GM18868 (cell line): Measurements from ENCODE around the gene PCIF1.
A peak's percentile ranks its signal among the peaks of the same experiment; 100 is the strongest.

ENCODE experiments used
- ATAC-seq: cut with Tn5 transposase; IDR thresholded peaks from one replicate; pipeline ENCODE4 v1.9.1; 2021; ENCODE audit warnings: mild to moderate bottlenecking, moderate library complexity; ENCODE audit not compliant: unreplicated experiment

The PCIF1 gene

GRCh38 chr20:45904583-45905504, 29.6 kb upstream of the PCIF1 start:
- ATAC-seq, result no peak

GRCh38 chr20:45905505-45906079, 28.9 kb upstream of the PCIF1 start:
- ATAC-seq, result no peak

GRCh38 chr20:45907219-45907948, 27.1 kb upstream of the PCIF1 start:
- ATAC-seq, result no peak

GRCh38 chr20:45908084-45908483, 26.4 kb upstream of the PCIF1 start:
- ATAC-seq, result no peak

- no peak for ATAC-seq
These were observed 25.1 kb upstream of the PCIF1 start for GRCh38 chr20:45909336-45909808.

- ATAC-seq, result no peak
These were observed 24.4 kb upstream of the PCIF1 start for GRCh38 chr20:45909817-45910669.

- ATAC-seq, result peak; percentile 87
These were observed 23.6 kb upstream of the PCIF1 start for GRCh38 chr20:45910670-45911485.

GRCh38 chr20:45911486-45912343, 22.8 kb upstream of the PCIF1 start, which contains the start of gene PLTP:
Gene PLTP (minus strand): TSS chr20:45912155. CDS start chr20:45911452, 703 bp downstream.
- ATAC-seq, result no peak

GRCh38 chr20:45912344-45912682, 22.2 kb upstream of the PCIF1 start:
- no peak for ATAC-seq

GRCh38 chr20:45913116-45913515, 21.4 kb upstream of the PCIF1 start:
- no peak for ATAC-seq

GRCh38 chr20:45917790-45918141, 16.7 kb upstream of the PCIF1 start:
- ATAC-seq, result no peak

GRCh38 chr20:45918182-45918737, 16.2 kb upstream of the PCIF1 start:
- ATAC-seq, result no peak

- no peak for ATAC-seq
These were observed 15.5 kb upstream of the PCIF1 start for GRCh38 chr20:45918779-45919537.

GRCh38 chr20:45919542-45920399, 14.7 kb upstream of the PCIF1 start:
- ATAC-seq, result no peak

GRCh38 chr20:45920462-45921336, 13.8 kb upstream of the PCIF1 start:
- ATAC-seq, result no peak
